Tibial artery (tissue), 4 donors: ENCODE data around the gene ETV6.

Experiments
- DNase-seq, 2 donors: peaks; one replicate each; pipeline ENCODE4 v3.0.0-alpha.2; 2019
- H3K27ac ChIP-seq, 2 donors: fragments of 200-600 bp; sonication (generic) in 1 of 2; 1 replicate in 1 of 2; 2 replicates in 1 of 2; pipeline ENCODE4 v1.5.1; 2018 to 2019; ENCODE audit warnings: mild to moderate bottlenecking in 1 of 2
- H3K27me3 ChIP-seq, 2 donors: fragments of 200-600 bp; sonication (generic) in 1 of 2; one replicate each; pipeline versions ENCODE4 v1.5.1 to v1.6.0; 2016 to 2019
- H3K36me3 ChIP-seq, 3 donors: fragments of 200-600 bp; sonication (generic) in 2 of 3; one replicate each; pipeline ENCODE4 v1.5.1; 2016 to 2019; ENCODE audit warnings: mild to moderate bottlenecking in 2 of 3
- H3K4me1 ChIP-seq, 4 donors: fragments of 200-600 bp; sonication (generic) in 2 of 4; 1 replicate in 3 of 4; 2 replicates in 1 of 4; pipeline ENCODE4 v1.5.1; 2016 to 2019
- H3K4me3 ChIP-seq, 2 donors: fragments of 200-600 bp; sonication (generic) in 1 of 2; 1 replicate in 1 of 2; 2 replicates in 1 of 2; pipeline ENCODE4 v1.5.1; 2018 to 2019; ENCODE audit warnings: mild to moderate bottlenecking in 2 of 2
- H3K9me3 ChIP-seq, 3 donors: fragments of 200-600 bp; sonication (generic) in 1 of 3; one replicate each; pipeline ENCODE4 v1.5.1; 2016 to 2019
- CTCF ChIP-seq, 2 experiments: fragments of 200-600 bp in 1 of 2; fragments of 450-650 bp in 1 of 2; IDR thresholded peaks; one replicate each; pipeline ENCODE4 v1.5.1; 2017 to 2019; ENCODE audit warnings: antibody characterized with exemption in 2 of 2, mild to moderate bottlenecking in 1 of 2, moderate library complexity in 1 of 2
- intact Hi-C: fragments of 100-400 bp; cut with DNase I; formaldehyde crosslinking; loops from one replicate; pipeline ENCODE4 v1.15.0; 2023; ENCODE audit warnings: low total_unique reads

ETV6 gene

GRCh38 chr12:11782914-11783420 is 133.5 kb downstream of the ETV6 start:
- Histone ChIP-seq H3K4me3 (no peak overlapping the region), H3K4me1 (peaks cover 0 to 91% (median 48%) of the 10 kb centered on the region in 4 donors), H3K27me3 (no peaks in the 10 kb centered on the region), H3K27ac (peak overlapping the region; percentile 20 to 81), H3K36me3 (no peaks in the 10 kb centered on the region), H3K9me3 (no peaks in the 10 kb centered on the region)
- intact Hi-C loops, result no loop called here
- TF ChIP-seq CTCF (IDR thresholded peaks at IDR 0.05), result no peak
- no peak for DNase-seq

- peaks cover under 1 to 87% (median 35%) of the 10 kb centered on the region in 4 donors for H3K4me1 ChIP-seq
- intact Hi-C loops, result no loop called here
- H3K9me3 ChIP-seq, result no peaks in the 10 kb centered on the region
- H3K27ac ChIP-seq, result peak overlapping the region; percentile 51 to 81
- TF ChIP-seq CTCF (IDR thresholded peaks at IDR 0.05), result no peak
- no peak overlapping the region for H3K4me3 ChIP-seq
- no peak for DNase-seq
- H3K27me3 ChIP-seq, result no peaks in the 10 kb centered on the region
- no peaks in the 10 kb centered on the region for H3K36me3 ChIP-seq
These were observed 136.2 kb downstream of the ETV6 start for GRCh38 chr12:11785712-11786111.

GRCh38 chr12:11786638-11787365 is 137.3 kb downstream of the ETV6 start:
- intact Hi-C loops, result no loop called here
- peaks cover 6 to 86% (median 36%) of the 10 kb centered on the region in 4 donors for H3K4me1 ChIP-seq
- H3K27ac ChIP-seq, result peak overlapping the region; percentile 51 to 81
- no peak overlapping the region for H3K4me3 ChIP-seq
- no peaks in the 10 kb centered on the region for H3K36me3 ChIP-seq
- no peak for DNase-seq
- TF ChIP-seq CTCF (IDR thresholded peaks at IDR 0.05), result no peak
- no peaks in the 10 kb centered on the region for H3K9me3 ChIP-seq
- no peaks in the 10 kb centered on the region for H3K27me3 ChIP-seq

- H3K4me3 ChIP-seq, result no peak overlapping the region
- peaks cover 0 to 3% (median 0%) of the 10 kb centered on the region in 3 donors for H3K36me3 ChIP-seq
- H3K9me3 ChIP-seq, result no peaks in the 10 kb centered on the region
- no peaks in the 10 kb centered on the region for H3K27me3 ChIP-seq
- H3K27ac ChIP-seq, result peak overlapping the region; percentile 51 to 81
- DNase-seq, result no peak
- intact Hi-C loops, result no loop called here
- H3K4me1 ChIP-seq, result peaks cover 6 to 86% (median 36%) of the 10 kb centered on the region in 4 donors
- no peak for TF ChIP-seq CTCF (IDR thresholded peaks at IDR 0.05)
These were observed 138.0 kb downstream of the ETV6 start for GRCh38 chr12:11787437-11787836.

GRCh38 chr12:11787933-11788849 is 138.7 kb downstream of the ETV6 start:
- intact Hi-C loops, result no loop called here
- H3K9me3 ChIP-seq, result no peaks in the 10 kb centered on the region
- H3K27ac ChIP-seq, result peak overlapping the region; percentile 51 to 81
- no peaks in the 10 kb centered on the region for H3K27me3 ChIP-seq
- no peak for DNase-seq
- H3K4me1 ChIP-seq, result peaks cover 6 to 86% (median 37%) of the 10 kb centered on the region in 4 donors
- peaks cover 0 to 3% (median 0%) of the 10 kb centered on the region in 3 donors for H3K36me3 ChIP-seq
- no peak overlapping the region for H3K4me3 ChIP-seq
- no peak for TF ChIP-seq CTCF (IDR thresholded peaks at IDR 0.05)
